NCI-H2196 (cell line): Measurements from ENCODE around the gene TRIP13.
"Not testable (repeated sequence)": the region's sequence is repeated elsewhere in the genome, so short reads cannot be mapped to it uniquely, and the experiment has no call there.

Source experiments
- DNase-seq: peaks from one replicate; lab custom pipeline; 2025; ENCODE audit not compliant: unreplicated experiment; lab: John Stamatoyannopoulos, UW

The TRIP13 gene

GRCh38 chr5:889075-889710 is 3.5 kb upstream of the TRIP13 start:
- DNase-seq, result no peak

DNA sequence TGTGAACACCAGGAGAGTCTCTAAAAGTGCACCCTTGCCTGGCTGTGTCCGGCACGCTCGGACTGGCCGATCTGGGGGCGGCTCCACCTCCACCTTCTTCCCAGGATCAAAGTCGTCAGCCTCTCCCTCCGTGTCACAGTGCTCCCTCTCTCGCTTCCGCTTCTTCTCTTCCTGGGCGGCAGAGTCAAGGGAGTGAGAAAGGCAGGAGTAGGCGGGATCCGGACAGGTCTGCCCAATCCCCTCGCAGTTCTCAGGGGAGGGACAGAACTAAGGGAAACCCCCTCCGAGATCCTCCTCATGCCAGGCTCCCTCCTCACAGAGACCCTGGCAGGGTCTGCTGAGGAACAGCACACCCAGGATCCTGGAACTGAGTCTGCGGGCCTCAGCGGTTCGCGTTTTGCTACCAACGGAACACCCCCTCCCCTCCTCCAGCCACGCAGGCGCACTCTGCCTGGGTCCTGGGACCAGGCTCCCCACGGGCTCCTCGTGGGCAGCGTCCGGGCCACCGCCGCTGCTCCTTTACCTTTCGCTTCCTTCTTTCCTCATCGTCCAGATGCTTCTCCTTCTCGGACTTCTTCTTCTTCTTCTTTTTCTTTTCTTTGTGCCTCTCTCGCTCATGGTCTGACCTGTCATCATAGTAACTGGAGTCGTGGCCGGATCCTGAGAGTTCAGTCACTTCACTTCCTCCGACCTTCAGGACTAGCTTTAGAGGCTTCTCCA is 1.4 kb upstream of the TRIP13 start:
- DNase-seq, result no peak

- DNase-seq, result no peak
Observed at GRCh38 chr5:891837-892393, 769 bp upstream of the TRIP13 start.

DNA sequence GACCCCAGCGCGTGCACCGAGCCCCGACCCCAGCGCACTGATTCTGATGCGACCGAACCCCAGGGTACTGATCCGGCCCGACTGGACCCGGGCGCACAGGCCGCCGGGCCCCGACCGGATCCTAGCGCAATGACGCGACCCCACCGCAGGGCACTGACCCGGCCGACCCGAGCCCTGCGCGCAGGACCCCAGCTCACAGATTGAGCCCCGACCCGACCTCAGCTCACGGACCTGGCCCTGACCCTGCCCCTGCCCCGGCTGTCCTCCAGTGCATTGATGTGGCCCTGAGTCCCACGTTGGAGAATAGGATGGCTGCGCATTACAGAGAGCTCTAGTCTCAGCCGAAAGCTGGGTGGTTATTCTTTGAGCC is 438 bp downstream of the TRIP13 start:
- no peak for DNase-seq

DNA sequence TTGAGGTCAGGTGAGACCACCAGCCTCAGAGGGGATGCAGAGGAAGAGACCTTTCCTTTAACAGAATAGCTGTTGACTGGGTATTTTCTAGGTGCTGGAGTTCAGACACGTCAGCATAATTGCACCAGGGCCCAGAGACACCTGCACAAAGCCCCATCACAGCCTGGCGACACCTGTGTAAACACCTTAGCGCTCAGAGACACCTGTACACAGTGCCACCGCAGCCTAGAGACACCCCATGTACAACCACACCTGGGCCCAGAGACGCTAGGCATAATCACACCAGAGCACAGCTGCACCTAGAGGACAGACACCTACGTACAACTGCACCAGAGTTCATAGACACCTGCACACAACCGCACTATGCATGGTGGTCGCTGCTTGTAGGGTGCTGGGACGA is 1.0 kb downstream of the TRIP13 start:
- DNase-seq, result no peak

- DNase-seq, result no peak
Observed at GRCh38 chr5:900781-901180, 8.1 kb downstream of the TRIP13 start.

GRCh38 chr5:902129-902916 is 9.6 kb downstream of the TRIP13 start:
- DNase-seq, result no peak

- no peak for DNase-seq
Observed at GRCh38 chr5:903756-904096, 11.0 kb downstream of the TRIP13 start.

DNA sequence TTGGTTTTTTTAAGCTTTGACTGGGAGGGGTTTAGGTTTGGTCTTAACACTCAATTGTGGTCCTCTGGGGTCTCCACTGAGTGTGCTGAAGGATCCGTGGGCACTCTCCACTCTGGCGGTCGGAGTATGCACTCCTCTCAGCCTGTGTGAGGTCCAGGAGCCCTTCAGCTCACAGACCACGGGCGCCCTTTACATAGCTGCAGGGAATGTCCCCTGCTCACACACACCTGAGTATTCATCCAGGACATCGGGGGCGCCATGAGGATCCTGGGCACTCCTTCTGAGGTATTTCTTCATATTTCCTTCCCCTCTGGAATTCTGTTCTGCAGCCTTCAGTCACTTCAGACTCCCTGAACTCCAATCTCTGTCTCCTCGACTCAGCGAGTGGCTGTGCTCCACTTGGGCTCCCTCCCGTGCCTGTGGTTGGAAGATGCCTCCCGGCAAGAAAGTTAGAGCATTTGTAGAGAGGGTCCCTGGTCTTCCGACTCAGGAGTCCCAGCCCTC is 12.5 kb downstream of the TRIP13 start:
- DNase-seq, result no peak

GRCh38 chr5:907366-907910 is 14.8 kb downstream of the TRIP13 start:
- no peak for DNase-seq

GRCh38 chr5:908172-908571 is 15.5 kb downstream of the TRIP13 start:
- no peak for DNase-seq

- DNase-seq, result no peak
Observed at GRCh38 chr5:909086-909485, 16.4 kb downstream of the TRIP13 start.

- DNase-seq, result no peak
Observed at GRCh38 chr5:909994-910768, 17.5 kb downstream of the TRIP13 start.

DNA sequence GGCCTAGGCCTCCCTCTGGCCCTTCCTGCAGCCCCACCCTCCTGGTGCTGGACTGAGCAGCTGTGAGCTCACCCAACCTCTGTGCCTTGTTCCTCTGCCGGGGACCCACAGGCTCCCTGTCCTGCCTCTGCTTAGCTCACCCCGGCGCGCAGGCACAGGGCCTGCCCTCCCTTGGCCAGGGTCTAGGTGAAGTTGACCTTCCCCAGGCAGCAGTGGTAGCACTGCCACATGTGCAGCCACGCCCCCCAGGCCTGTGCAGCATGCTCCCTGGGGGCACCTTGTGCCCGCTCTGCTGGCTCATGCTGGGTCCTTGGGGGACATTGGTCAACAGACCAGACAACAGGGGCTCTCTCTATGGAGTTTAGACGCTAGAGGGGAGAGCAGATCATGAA is 18.1 kb downstream of the TRIP13 start:
- DNase-seq, result no peak

DNA sequence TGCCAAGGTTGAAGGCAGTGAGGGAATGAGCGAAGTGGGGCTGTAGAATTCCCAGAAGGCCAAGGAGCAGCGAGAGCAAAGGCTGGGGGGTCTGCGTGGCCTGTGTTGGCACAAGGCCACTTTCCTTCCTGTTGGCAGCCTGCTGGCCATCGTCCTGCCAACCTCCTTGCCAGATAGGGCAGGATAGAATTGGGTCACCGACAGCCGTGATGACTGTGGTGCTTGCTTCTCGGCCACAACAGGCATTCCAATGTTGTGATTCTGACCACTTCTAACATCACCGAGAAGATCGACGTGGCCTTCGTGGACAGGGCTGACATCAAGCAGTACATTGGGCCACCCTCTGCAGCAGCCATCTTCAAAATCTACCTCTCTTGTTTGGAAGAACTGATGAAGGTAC is 18.9 kb downstream of the TRIP13 start:
- no peak for DNase-seq

- DNase-seq, result peak; percentile 23
Observed at GRCh38 chr5:912280-913091, 19.8 kb downstream of the TRIP13 start.

GRCh38 chr5:914174-914573 is 21.5 kb downstream of the TRIP13 start:
- no peak for DNase-seq

- no peak for DNase-seq
Observed at GRCh38 chr5:914612-915011, 21.9 kb downstream of the TRIP13 start.

- DNase-seq, result not testable (repeated sequence)
Observed at GRCh38 chr5:915346-915745, 22.7 kb downstream of the TRIP13 start.

DNA sequence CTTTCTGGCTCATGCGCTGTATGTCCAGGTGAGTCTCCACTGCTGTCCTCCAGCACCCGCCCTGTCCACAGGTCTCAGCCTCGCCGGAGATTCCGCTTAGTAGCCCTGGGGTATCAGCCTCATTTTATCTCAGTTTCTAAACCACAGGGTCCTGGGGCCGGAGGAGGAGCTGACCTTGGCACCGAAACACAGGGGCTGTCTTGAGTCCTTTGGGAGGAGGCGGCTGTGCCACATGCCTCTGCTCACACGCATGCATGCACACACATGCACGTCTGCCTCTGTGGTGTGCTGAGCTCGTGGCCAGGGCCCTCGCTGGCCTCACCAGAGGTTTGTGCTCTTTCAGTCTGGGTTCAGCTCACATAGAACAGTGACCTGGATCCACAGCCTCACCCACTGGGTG is 23.3 kb downstream of the TRIP13 start:
- no peak for DNase-seq
